K562 (cell line): ENCODE data around the gene CPPED1.

ENCODE experiments used
- PKNOX1 ChIP-seq: fragments of 450-650 bp; IDR thresholded peaks from 2 replicates; pipeline ENCODE4 v1.6.1; 2016
- TCF7L2 ChIP-seq: fragments of 150-350 bp; IDR thresholded peaks from 2 replicates; pipeline ENCODE4 v1.6.1; 2016; ENCODE audit warnings: low read depth, mild to moderate bottlenecking, low read length, moderate library complexity
- ZZZ3 ChIP-seq: fragments of 450-650 bp; IDR thresholded peaks from 2 replicates; pipeline ENCODE4 v1.6.1; 2016; ENCODE audit warnings: antibody characterized with exemption, mild to moderate bottlenecking, moderate library complexity

DNA sequence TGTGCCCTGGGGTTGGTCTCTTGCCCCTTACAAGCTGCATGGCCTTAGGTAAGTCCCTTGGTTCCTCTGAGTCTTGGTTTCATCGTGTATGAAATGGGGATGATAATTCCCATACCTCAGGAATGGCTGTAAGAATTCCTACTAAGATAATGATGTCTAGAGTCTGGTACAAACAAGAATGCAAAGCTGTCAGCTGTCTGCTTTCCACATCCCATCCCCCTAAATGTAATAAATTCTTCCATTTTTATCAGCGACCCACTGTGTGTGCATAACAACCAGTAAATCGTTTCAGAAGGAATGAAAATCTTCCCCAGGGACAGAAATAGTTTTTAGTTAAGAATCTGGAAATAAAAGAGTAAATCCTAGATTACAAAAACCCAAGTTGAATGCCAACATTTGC lies 95.4 kb downstream of the CPPED1 start:
- TF ChIP-seq TCF7L2 (no peak), ZZZ3 (no peak), PKNOX1 (no peak)
